SK-N-SH treated with all-trans-retinoic acid at 6 μM for 48 hours (cell line): ENCODE results near the gene SLC25A18.

Experiments used
- ATAC-seq: fragments of 200-7000 bp; cut with Tn5 transposase; 3 replicates; pipeline ENCODE4 v1.9.1; 2020; ENCODE audit warnings: mild to moderate bottlenecking, moderate library complexity
- ARNTL ChIP-seq: fragments of 450-650 bp; formaldehyde crosslinking; IDR thresholded peaks from 2 replicates; pipeline ENCODE4 v1.5.0; 2020; ENCODE audit warnings: low read depth, mild to moderate bottlenecking, moderate library complexity, borderline replicate concordance
- BACH2 ChIP-seq: fragments of 250-450 bp; sonication (Bioruptor Pico); IDR thresholded peaks from 2 replicates; pipeline ENCODE4 v1.9.0; 2021; ENCODE audit warnings: mild to moderate bottlenecking, borderline replicate concordance
- CREB5 ChIP-seq: fragments of 250-450 bp; sonication (Bioruptor Pico); IDR thresholded peaks from 2 replicates; pipeline ENCODE4 v1.5.1; 2020; ENCODE audit warnings: low read depth, mild to moderate bottlenecking, moderate library complexity
- CSDC2 ChIP-seq: fragments of 250-450 bp; sonication (Bioruptor Pico); IDR thresholded peaks from 2 replicates; pipeline ENCODE4 v1.5.0; 2020; ENCODE audit warnings: mild to moderate bottlenecking, moderate library complexity
- CSRNP3 ChIP-seq: fragments of 250-450 bp; sonication (Bioruptor Pico); IDR thresholded peaks from 2 replicates; pipeline ENCODE4 v1.5.1; 2021; ENCODE audit warnings: mild to moderate bottlenecking, moderate library complexity
- ESRRG ChIP-seq: fragments of 250-450 bp; sonication (Bioruptor Pico); IDR thresholded peaks from 2 replicates; pipeline ENCODE4 v1.6.1; 2021; ENCODE audit warnings: mild to moderate bottlenecking
- ISL1 ChIP-seq: fragments of 250-450 bp; sonication (Bioruptor Pico); IDR thresholded peaks from 2 replicates; pipeline ENCODE4 v2.1.2; 2022; ENCODE audit warnings: mild to moderate bottlenecking, moderate library complexity
- OSR1 ChIP-seq: fragments of 250-450 bp; sonication (Bioruptor Pico); IDR thresholded peaks from 2 replicates; pipeline ENCODE4 v1.8.0; 2022; ENCODE audit warnings: moderate library complexity, mild to moderate bottlenecking, inconsistent platforms
- PATZ1 ChIP-seq: fragments of 250-450 bp; sonication (Bioruptor Pico); IDR thresholded peaks from 2 replicates; pipeline ENCODE4 v1.8.0; 2020; ENCODE audit warnings: mild to moderate bottlenecking, moderate library complexity, borderline replicate concordance
- POU6F1 ChIP-seq: fragments of 250-450 bp; sonication (Bioruptor Pico); IDR thresholded peaks from 2 replicates; pipeline ENCODE4 v1.8.0; 2021; ENCODE audit warnings: low read depth, mild to moderate bottlenecking, moderate library complexity, borderline replicate concordance
- PPARA ChIP-seq: fragments of 250-450 bp; sonication (Bioruptor Pico); IDR thresholded peaks from 2 replicates; pipeline ENCODE4 v1.5.0; 2020; ENCODE audit warnings: mild to moderate bottlenecking, borderline replicate concordance
- RARB ChIP-seq: fragments of 250-450 bp; sonication (Bioruptor Pico); IDR thresholded peaks from 2 replicates; pipeline ENCODE4 v1.8.0; 2021; ENCODE audit warnings: mild to moderate bottlenecking, moderate library complexity
- SNAI2 ChIP-seq: fragments of 250-450 bp; sonication (Bioruptor Pico); IDR thresholded peaks from 2 replicates; pipeline ENCODE4 v1.5.0; 2020; ENCODE audit warnings: mild to moderate bottlenecking, moderate library complexity
- TCF4 ChIP-seq: fragments of 250-450 bp; sonication (Bioruptor Pico); IDR thresholded peaks from 2 replicates; pipeline ENCODE4 v1.8.0; 2021; ENCODE audit warnings: mild to moderate bottlenecking, moderate library complexity, borderline replicate concordance
- TOX ChIP-seq: fragments of 250-450 bp; sonication (Bioruptor Pico); IDR thresholded peaks from 2 replicates; pipeline ENCODE4 v1.8.0; 2021; ENCODE audit warnings: mild to moderate bottlenecking, moderate library complexity, borderline replicate concordance
- ZC3H10 ChIP-seq: fragments of 250-450 bp; sonication (Bioruptor Pico); IDR thresholded peaks from 2 replicates; pipeline ENCODE4 v1.5.1; 2021; ENCODE audit warnings: mild to moderate bottlenecking, moderate library complexity
- ZFP3 ChIP-seq: fragments of 250-450 bp; sonication (Bioruptor Pico); IDR thresholded peaks from 2 replicates; pipeline ENCODE4 v1.5.0; 2020; ENCODE audit warnings: mild to moderate bottlenecking, moderate library complexity
- ZFP30 ChIP-seq: fragments of 450-650 bp; formaldehyde crosslinking; IDR thresholded peaks from 2 replicates; pipeline ENCODE4 v1.5.0; 2022; ENCODE audit warnings: mild to moderate bottlenecking, moderate library complexity
- ZNF565 ChIP-seq: fragments of 450-650 bp; formaldehyde crosslinking; conservative IDR thresholded peaks from 2 replicates; pipeline ENCODE4 v1.5.0; 2020; ENCODE audit warnings: low read depth, mild to moderate bottlenecking, moderate library complexity
- ZNF70 ChIP-seq: fragments of 450-650 bp; formaldehyde crosslinking; IDR thresholded peaks from 2 replicates; pipeline ENCODE4 v1.5.0; 2020; ENCODE audit warnings: mild to moderate bottlenecking, moderate library complexity
- ZNF8 ChIP-seq: fragments of 450-650 bp; formaldehyde crosslinking; IDR thresholded peaks from 2 replicates; pipeline ENCODE4 v1.5.0; 2020; ENCODE audit warnings: mild to moderate bottlenecking, moderate library complexity
- TF ChIP-seq, protein P1 (sequence below): fragments of 250-450 bp; sonication (Bioruptor Pico); IDR thresholded peaks from 2 replicates; pipeline ENCODE4 v1.5.0; 2020; ENCODE audit warnings: mild to moderate bottlenecking, moderate library complexity

Gene SLC25A18

DNA sequence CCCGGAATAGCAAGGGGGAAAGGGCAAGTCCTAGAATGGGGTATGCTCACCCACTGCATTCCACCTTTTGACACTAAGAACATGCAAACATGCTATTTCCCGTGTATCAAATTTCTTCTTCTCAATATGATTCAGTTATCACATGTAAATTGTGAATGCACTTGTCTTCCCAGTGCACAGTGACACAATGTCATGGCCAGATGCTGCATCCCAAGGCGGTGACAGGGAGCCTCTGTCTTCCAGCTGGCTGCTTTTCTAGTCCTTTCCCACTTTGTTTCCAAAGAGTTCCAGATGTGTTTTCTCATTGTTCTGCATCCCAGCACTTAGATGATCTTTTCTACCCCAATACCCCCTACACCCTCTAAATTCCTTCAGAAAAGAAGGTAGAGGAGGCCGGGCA is 12.4 kb downstream of the SLC25A18 start:
- no peak for ATAC-seq
- TF ChIP-seq, protein P1, sequence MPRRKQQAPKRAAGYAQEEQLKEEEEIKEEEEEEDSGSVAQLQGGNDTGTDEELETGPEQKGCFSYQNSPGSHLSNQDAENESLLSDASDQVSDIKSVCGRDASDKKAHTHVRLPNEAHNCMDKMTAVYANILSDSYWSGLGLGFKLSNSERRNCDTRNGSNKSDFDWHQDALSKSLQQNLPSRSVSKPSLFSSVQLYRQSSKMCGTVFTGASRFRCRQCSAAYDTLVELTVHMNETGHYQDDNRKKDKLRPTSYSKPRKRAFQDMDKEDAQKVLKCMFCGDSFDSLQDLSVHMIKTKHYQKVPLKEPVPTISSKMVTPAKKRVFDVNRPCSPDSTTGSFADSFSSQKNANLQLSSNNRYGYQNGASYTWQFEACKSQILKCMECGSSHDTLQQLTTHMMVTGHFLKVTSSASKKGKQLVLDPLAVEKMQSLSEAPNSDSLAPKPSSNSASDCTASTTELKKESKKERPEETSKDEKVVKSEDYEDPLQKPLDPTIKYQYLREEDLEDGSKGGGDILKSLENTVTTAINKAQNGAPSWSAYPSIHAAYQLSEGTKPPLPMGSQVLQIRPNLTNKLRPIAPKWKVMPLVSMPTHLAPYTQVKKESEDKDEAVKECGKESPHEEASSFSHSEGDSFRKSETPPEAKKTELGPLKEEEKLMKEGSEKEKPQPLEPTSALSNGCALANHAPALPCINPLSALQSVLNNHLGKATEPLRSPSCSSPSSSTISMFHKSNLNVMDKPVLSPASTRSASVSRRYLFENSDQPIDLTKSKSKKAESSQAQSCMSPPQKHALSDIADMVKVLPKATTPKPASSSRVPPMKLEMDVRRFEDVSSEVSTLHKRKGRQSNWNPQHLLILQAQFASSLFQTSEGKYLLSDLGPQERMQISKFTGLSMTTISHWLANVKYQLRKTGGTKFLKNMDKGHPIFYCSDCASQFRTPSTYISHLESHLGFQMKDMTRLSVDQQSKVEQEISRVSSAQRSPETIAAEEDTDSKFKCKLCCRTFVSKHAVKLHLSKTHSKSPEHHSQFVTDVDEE (CRISPR knock-in tag) = no peak
- TF ChIP-seq ZC3H10 (CRISPR knock-in tag) (no peak), CREB5 (no peak), OSR1 (CRISPR knock-in tag) (no peak), CSDC2 (CRISPR knock-in tag) (no peak), PPARA (no peak), TOX (CRISPR knock-in tag) (no peak), ARNTL (CRISPR knock-in tag) (no peak), TCF4 (CRISPR knock-in tag) (no peak), ZNF565 (CRISPR knock-in tag) (no peak), SNAI2 (CRISPR knock-in tag) (no peak)

GRCh38 chr22:17576470-17576869 is 13.2 kb downstream of the SLC25A18 start:
- ATAC-seq = no peak; the same call in 1 of the 3 replicates
- TF ChIP-seq ESRRG (CRISPR knock-in tag) (no peak), ZFP30 (CRISPR knock-in tag) (no peak)

DNA sequence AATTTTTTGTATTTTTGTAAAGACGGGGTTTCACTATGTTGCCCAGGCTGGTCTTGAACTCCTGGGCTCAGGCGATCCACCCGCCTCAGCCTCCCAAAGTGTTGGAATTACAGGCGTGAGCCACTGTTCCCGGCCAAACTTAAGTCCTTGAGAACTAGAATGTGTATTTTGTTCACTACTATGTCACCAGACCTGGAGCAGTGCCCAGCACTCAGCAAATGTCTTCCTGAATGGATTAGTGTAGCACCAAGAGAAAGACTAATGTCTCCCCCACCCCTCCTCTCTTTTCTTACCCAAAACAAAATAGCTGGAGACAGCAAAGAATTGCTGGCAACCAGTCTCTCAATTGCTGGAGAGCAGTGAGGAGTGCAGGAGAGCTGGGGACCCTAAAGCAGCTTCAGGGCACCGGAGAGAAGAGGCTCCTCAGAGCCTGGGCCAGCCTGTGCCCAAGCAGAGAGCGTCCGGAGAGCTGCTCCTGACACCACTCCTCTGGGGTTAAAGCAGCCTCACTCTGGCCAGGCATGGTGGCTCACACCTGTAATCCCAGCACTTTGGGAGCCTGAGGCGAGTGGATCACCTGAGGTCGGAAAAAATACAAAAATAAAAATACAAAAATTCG is 14.9 kb downstream of the SLC25A18 start:
- TF ChIP-seq ZC3H10 (CRISPR knock-in tag) = no peak
- no peak for TF ChIP-seq ISL1 (CRISPR knock-in tag)
- TF ChIP-seq OSR1 (CRISPR knock-in tag) = no peak
- TF ChIP-seq CREB5 = no peak
- no peak for TF ChIP-seq ZNF8 (CRISPR knock-in tag)
- TF ChIP-seq ZNF70 (CRISPR knock-in tag) = no peak
- TF ChIP-seq CSDC2 (CRISPR knock-in tag) = no peak
- TF ChIP-seq TOX (CRISPR knock-in tag) = no peak
- no peak for TF ChIP-seq TCF4 (CRISPR knock-in tag)
- no peak for TF ChIP-seq PATZ1 (CRISPR knock-in tag)
- TF ChIP-seq PPARA = no peak
- no peak for TF ChIP-seq ZFP30 (CRISPR knock-in tag)
- TF ChIP-seq, all 23 proteins: peak for 0
- peak; percentile 35; the same call in 1 of the 3 replicates for ATAC-seq

DNA sequence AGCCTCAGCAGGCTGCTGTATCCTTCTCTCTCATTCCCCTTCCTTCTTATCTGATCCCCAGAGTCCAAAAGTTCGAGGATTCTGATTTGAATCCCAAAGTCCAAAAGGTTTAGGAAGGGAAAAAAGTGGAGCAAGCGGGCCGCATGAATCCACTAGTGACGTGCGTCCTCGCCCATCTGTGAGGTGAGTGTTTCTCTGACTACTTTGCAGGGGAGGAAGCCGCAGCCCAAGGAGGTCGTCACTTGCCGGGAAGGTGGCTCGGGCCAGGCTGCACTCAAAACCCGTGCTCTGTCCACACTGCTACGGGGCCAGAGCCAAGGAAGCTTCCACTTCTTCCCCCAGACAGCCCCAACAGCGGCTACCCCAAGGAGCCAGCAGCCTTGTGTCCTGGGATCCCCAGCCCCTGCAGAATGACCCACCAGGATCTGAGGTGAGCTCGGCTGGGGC is 16.3 kb downstream of the SLC25A18 start:
- no peak for ATAC-seq
- TF ChIP-seq CSRNP3 (CRISPR knock-in tag) (no peak), POU6F1 (CRISPR knock-in tag) (no peak), RARB (CRISPR knock-in tag) (no peak), ZFP30 (CRISPR knock-in tag) (no peak), TOX (CRISPR knock-in tag) (no peak), ZC3H10 (CRISPR knock-in tag) (no peak), ZFP3 (CRISPR knock-in tag) (no peak), SNAI2 (CRISPR knock-in tag) (no peak), CSDC2 (CRISPR knock-in tag) (no peak), OSR1 (CRISPR knock-in tag) (no peak), ZNF70 (CRISPR knock-in tag) (no peak), BACH2 (no peak), TCF4 (CRISPR knock-in tag) (no peak), PATZ1 (CRISPR knock-in tag) (no peak)
